Transverse colon (tissue), 4 donors: ENCODE measurements around the gene SRSF7.

Source experiments
- CTCF ChIP-seq, 5 experiments: fragments of 200-600 bp in 3 of 5; fragments of 450-650 bp in 2 of 5; sonication (generic) in 3 of 5; IDR thresholded peaks; 1 replicate in 2 of 5; 2 replicates in 3 of 5; pipeline ENCODE4 v1.5.1; 2016 to 2017; ENCODE audit warnings: antibody characterized with exemption in 5 of 5, inconsistent platforms in 3 of 5, mild to moderate bottlenecking in 2 of 5, moderate library complexity in 1 of 5
- EP300 ChIP-seq: sonication (generic); formaldehyde crosslinking; IDR thresholded peaks from one replicate; pipeline ENCODE4 v1.6.1; 2017; ENCODE audit warnings: antibody characterized with exemption, low read depth
- POLR2A ChIP-seq: fragments of 450-650 bp; IDR thresholded peaks from one replicate; pipeline ENCODE4 v1.6.1; 2016; ENCODE audit warnings: antibody characterized with exemption, mild to moderate bottlenecking, moderate library complexity
- POLR2AphosphoS5 ChIP-seq, 3 donors: sonication (generic); formaldehyde crosslinking; IDR thresholded peaks; one replicate each; pipeline ENCODE4 v1.6.1; 2016; ENCODE audit warnings: antibody characterized with exemption in 3 of 3

GRCh38 chr2:38791744-38792143 lies 40.6 kb upstream of the SRSF7 start:
- TF ChIP-seq POLR2A (no peak), POLR2AphosphoS5 (IDR thresholded peaks at IDR 0.05) (no peak), CTCF (IDR thresholded peaks at IDR 0.05) (no peak), EP300 (no peak)
